Upper lobe of left lung (tissue), 6 donors: ENCODE measurements around the gene BRAF. TPM values are rescaled to one million over a fixed set of nuclear protein-coding genes. Genes with fewer than 3 reads are reported as not detected.
"Not testable (repeated sequence)": the region's sequence is repeated elsewhere in the genome, so short reads cannot be mapped to it uniquely, and the experiment has no call there.

Experiments used
- ATAC-seq, 2 donors: fragments of 200-7000 bp; cut with Tn5 transposase; one replicate each; pipeline ENCODE4 v1.9.1; 2022; ENCODE audit warnings: mild to moderate bottlenecking in 2 of 2, moderate library complexity in 2 of 2; ENCODE audit not compliant: low FRiP score in 2 of 2
- DNase-seq, 2 donors: peaks; one replicate each; pipeline ENCODE4 v3.0.0-alpha.2; 2019 to 2020
- H3K27ac ChIP-seq, 4 donors: fragments of 200-600 bp; sonication (generic); one replicate each; pipeline ENCODE4 v1.5.1; 2016 to 2019
- H3K27me3 ChIP-seq, 4 donors: fragments of 200-600 bp; sonication (generic); one replicate each; pipeline ENCODE4 v1.5.1; 2017 to 2019
- H3K36me3 ChIP-seq, 4 donors: fragments of 200-600 bp; sonication (generic); one replicate each; pipeline ENCODE4 v1.5.1; 2016 to 2019
- H3K4me1 ChIP-seq, 4 donors: fragments of 200-600 bp; sonication (generic); one replicate each; pipeline ENCODE4 v1.5.1; 2018 to 2019
- H3K4me3 ChIP-seq, 4 donors: fragments of 200-600 bp; sonication (generic); one replicate each; pipeline ENCODE4 v1.5.1; 2017 to 2019; ENCODE audit warnings: mild to moderate bottlenecking in 2 of 4, moderate library complexity in 1 of 4
- H3K9me3 ChIP-seq, 4 donors: fragments of 200-600 bp; sonication (generic); one replicate each; pipeline ENCODE4 v1.5.1; 2018 to 2019
- EP300 ChIP-seq, 4 donors: sonication (generic); formaldehyde crosslinking; IDR thresholded peaks; one replicate each; pipeline ENCODE4 v1.5.1; 2017; ENCODE audit warnings: antibody characterized with exemption in 4 of 4, control low read depth in 2 of 4
- POLR2A ChIP-seq, 4 donors: fragments of 450-650 bp; IDR thresholded peaks; one replicate each; pipeline ENCODE4 v1.5.1; 2016 to 2017; ENCODE audit warnings: antibody characterized with exemption in 4 of 4, mild to moderate bottlenecking in 2 of 4
- POLR2AphosphoS5 ChIP-seq, 2 donors: sonication (generic); formaldehyde crosslinking; IDR thresholded peaks; one replicate each; pipeline ENCODE4 v1.5.1; 2017; ENCODE audit warnings: antibody characterized with exemption in 2 of 2
- WGBS, 2 donors: methylation state at CpG; one replicate each; pipeline ENCODE4 v1.1.5; 2017 to 2018; 5-methylcytosine and 5-hydroxymethylcytosine counted together
- total RNA-seq, 6 donors: library from RNA; depleted of rRNA in 4 of 6; stranded (reverse); fragments of >200 nt in 4 of 6; gene quantifications; one replicate each; pipeline versions ENCODE4 v1.1.0 to v1.2.1, GENCODE V29; 2016 to 2021
- TF ChIP-seq, protein P1 (sequence below), 6 experiments: fragments of 450-650 bp in 4 of 6; fragments of 200-600 bp in 2 of 6; sonication (generic) in 2 of 6; IDR thresholded peaks; one replicate each; pipeline ENCODE4 v1.5.1; 2016 to 2019; ENCODE audit warnings: antibody characterized with exemption in 6 of 6
- donor health status: DM: no; HTN: no; CAD: no; lungs with moderate emphysema.
- donor health status: DM: no; HTN: yes; CAD: no; lungs with severe emphysema.

Gene BRAF
- total RNA-seq, 6 donors from 2014 or later, result 31.1 to 106 (median 46.0) TPM

DNA sequence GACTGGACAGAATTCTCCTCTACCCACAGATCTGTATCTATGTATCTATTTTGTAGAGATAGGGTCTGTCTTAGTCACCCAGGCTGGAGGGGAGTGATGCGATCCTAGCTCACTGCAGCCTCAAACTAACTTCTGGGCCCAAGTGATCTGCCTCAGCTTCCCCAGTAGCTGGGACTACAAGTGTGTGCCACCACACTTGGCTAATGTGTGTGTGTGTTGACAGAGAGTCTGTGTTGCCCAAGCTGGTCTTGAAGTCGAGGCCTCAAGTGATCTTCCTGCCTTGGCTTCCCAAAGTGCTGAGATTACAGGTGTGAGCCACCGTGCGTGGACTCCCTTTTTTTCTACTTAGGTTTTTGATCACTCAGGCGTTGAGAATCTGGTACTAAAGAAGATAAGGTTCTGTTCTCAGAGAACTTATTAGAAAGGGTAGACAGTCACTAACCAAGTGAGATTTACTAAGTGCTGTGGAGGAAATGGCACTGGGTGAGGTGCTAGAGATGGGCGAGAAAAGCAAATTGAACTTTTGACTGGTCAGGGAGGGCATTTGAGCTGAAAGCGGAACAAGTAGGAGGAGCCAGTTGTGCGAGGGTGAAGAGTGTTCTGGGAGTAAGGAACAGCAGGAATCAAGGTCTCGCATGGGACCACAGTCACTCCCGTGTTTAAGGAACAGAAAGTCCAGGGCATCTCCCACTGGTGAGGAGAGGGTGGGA, 210.2 kb downstream of the BRAF start:
- DNase-seq (no peak), ATAC-seq (no peak)
- Histone ChIP-seq H3K4me3 (no peak overlapping the region), H3K36me3 (peaks cover 0 to 6% (median 0%) of the 10 kb centered on the region in 4 donors), H3K27ac (no peak overlapping the region), H3K27me3 (no peaks in the 10 kb centered on the region), H3K4me1 (peaks cover 0 to 5% (median 1%) of the 10 kb centered on the region in 4 donors), H3K9me3 (no peaks in the 10 kb centered on the region)
- WGBS, 2 donors, result 89 to 92% methylated on average over 9 to 10 of the region's 10 CpGs
- TF ChIP-seq POLR2A (IDR thresholded peaks at IDR 0.05), result no peak
- TF ChIP-seq, protein P1, sequence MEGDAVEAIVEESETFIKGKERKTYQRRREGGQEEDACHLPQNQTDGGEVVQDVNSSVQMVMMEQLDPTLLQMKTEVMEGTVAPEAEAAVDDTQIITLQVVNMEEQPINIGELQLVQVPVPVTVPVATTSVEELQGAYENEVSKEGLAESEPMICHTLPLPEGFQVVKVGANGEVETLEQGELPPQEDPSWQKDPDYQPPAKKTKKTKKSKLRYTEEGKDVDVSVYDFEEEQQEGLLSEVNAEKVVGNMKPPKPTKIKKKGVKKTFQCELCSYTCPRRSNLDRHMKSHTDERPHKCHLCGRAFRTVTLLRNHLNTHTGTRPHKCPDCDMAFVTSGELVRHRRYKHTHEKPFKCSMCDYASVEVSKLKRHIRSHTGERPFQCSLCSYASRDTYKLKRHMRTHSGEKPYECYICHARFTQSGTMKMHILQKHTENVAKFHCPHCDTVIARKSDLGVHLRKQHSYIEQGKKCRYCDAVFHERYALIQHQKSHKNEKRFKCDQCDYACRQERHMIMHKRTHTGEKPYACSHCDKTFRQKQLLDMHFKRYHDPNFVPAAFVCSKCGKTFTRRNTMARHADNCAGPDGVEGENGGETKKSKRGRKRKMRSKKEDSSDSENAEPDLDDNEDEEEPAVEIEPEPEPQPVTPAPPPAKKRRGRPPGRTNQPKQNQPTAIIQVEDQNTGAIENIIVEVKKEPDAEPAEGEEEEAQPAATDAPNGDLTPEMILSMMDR (IDR thresholded peaks at IDR 0.05), result no peak
- no peak for TF ChIP-seq EP300 (IDR thresholded peaks at IDR 0.05)
- no peak for TF ChIP-seq POLR2AphosphoS5 (IDR thresholded peaks at IDR 0.05)

DNA sequence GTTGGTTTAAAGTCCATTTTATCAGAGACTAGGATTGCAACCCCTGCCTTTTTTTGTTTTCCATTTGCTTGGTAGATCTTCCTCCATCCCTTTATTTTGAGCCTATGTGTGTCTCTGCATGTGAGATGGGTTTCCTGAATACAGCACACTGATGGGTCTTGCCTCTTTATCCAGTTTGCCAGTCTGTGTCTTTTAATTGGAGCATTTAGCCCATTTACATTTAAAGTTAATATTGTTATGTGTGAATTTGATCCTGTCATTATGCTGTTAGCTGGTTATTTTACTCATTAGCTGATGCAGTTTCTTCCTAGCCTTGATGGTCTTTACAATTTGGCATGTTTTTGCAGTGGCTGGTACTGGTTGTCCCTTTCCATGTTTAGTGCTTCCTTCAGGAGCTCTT, 212.3 kb downstream of the BRAF start:
- not testable (repeated sequence) for DNase-seq, H3K27ac ChIP-seq, H3K4me3 ChIP-seq, H3K4me1 ChIP-seq, ATAC-seq, H3K9me3 ChIP-seq, H3K36me3 ChIP-seq, H3K27me3 ChIP-seq

DNA sequence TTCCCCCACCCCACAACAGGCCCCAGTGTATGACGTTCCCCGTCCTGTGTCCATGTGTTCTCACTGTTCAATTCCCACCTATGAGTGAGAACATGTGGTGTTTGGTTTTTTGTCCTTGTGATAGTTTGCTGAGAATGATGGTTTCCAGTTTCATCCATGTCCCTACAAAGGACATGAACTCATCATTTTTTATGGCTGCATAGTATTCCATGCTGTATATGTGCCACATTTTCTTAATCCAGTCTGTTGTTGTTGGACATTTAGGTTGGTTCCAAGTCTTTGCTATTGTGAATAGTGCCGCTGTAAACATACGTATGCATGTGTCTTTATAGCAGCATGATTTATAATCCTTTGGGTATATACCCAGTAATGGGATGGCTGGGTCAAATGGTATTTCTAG, 216.0 kb downstream of the BRAF start:
- not testable (repeated sequence) for H3K9me3 ChIP-seq, H3K27me3 ChIP-seq, H3K4me1 ChIP-seq, H3K27ac ChIP-seq, DNase-seq, H3K4me3 ChIP-seq, ATAC-seq
- 93 to 100% methylated on average over 4 of the region's 4 CpGs for WGBS, 2 donors
- H3K36me3 ChIP-seq, result peaks cover 0 to 30% (median 22%) of the 10 kb centered on the region in 4 donors

DNA sequence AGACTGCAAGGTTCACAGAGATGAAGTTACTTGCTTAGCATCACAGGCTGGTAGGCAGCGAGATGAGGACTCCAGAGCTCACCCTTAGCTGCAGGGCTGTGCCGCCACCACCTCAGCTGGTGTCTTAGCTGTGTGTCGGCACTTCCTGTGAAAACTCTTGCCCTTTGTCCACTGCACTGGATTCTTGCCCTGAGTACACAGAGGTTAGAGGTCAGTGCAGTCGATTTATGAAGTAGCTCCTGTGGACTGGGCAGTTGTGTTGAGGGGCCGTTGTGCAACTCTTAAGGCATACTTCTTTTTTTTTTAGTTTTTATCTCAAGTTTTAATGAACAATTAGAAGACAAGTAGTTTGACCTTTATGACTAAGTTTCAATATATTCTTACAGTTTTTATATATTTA, 217.6 kb downstream of the BRAF start:
- H3K27ac ChIP-seq, result no peak overlapping the region
- H3K4me1 ChIP-seq, result no peaks in the 10 kb centered on the region
- peaks cover 0 to 39% (median 22%) of the 10 kb centered on the region in 4 donors for H3K36me3 ChIP-seq
- WGBS, 2 donors, result 81 to 83% methylated on average over 5 of the region's 5 CpGs
- H3K9me3 ChIP-seq, result no peaks in the 10 kb centered on the region
- H3K4me3 ChIP-seq, result no peak overlapping the region
- DNase-seq (no peak), ATAC-seq (no peak)
- TF ChIP-seq POLR2AphosphoS5 (IDR thresholded peaks at IDR 0.05) (no peak), POLR2A (IDR thresholded peaks at IDR 0.05) (no peak), EP300 (IDR thresholded peaks at IDR 0.05) (no peak)
- TF ChIP-seq, protein P1 (IDR thresholded peaks at IDR 0.05), result no peak
- H3K27me3 ChIP-seq, result no peaks in the 10 kb centered on the region

DNA sequence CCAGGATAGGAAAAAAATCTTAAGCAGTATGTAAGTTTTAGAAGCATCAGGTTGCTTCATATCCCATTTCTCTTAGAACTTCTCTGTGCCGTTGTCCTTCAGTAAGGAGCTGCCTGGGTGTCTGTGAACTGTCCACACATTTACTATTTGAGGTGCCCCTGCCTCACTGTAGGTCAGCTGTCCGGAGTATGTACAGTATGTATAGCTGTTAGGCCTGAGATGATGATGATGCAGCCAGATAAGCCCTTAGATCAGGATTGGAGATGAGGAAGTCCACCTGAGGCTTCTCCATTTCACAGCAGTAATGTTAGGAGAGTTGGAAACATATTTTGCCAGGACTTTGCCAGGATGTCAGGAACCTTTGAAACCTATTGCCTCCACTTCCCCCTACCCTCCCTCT, 220.5 kb downstream of the BRAF start:
- peaks cover 0 to 39% (median 22%) of the 10 kb centered on the region in 4 donors for H3K36me3 ChIP-seq
- no peak for DNase-seq
- no peaks in the 10 kb centered on the region for H3K27me3 ChIP-seq
- no peaks in the 10 kb centered on the region for H3K9me3 ChIP-seq
- H3K4me3 ChIP-seq, result no peak overlapping the region
- WGBS, 2 donors, result 72 to 97% methylated on average over 2 of the region's 2 CpGs
- no peak for ATAC-seq
- H3K4me1 ChIP-seq, result no peaks in the 10 kb centered on the region
- TF ChIP-seq POLR2A (IDR thresholded peaks at IDR 0.05) (no peak), POLR2AphosphoS5 (IDR thresholded peaks at IDR 0.05) (no peak), EP300 (IDR thresholded peaks at IDR 0.05) (no peak)
- TF ChIP-seq, protein P1 (IDR thresholded peaks at IDR 0.05), result no peak
- no peak overlapping the region for H3K27ac ChIP-seq

DNA sequence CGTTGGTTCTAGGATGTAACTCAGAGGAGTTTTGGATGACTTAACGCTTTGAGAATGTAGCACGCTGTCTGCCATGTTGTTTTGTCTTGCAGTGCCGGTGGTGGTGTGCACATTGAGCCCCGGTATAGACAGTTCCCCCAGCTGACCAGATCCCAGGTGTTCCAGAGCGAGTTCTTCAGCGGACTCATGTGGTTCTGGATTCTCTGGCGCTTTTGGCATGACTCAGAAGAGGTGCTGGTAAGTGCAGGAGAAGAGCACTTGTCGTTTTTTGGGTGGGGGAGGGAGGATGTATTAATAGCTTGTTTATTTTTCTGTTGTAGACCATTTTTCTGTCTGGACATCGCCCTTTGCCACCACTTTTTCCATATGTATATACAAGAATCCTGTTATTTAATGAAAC, 222.0 kb downstream of the BRAF start:
- no peak for TF ChIP-seq EP300 (IDR thresholded peaks at IDR 0.05)
- no peak for TF ChIP-seq POLR2AphosphoS5 (IDR thresholded peaks at IDR 0.05)
- no peak for TF ChIP-seq POLR2A (IDR thresholded peaks at IDR 0.05)
- H3K4me3 ChIP-seq, result no peak overlapping the region
- ATAC-seq, result no peak
- DNase-seq, result no peak
- H3K27ac ChIP-seq, result no peak overlapping the region
- peaks cover 5 to 11% (median 9%) of the 10 kb centered on the region in 4 donors for H3K4me1 ChIP-seq
- H3K27me3 ChIP-seq, result no peaks in the 10 kb centered on the region
- H3K36me3 ChIP-seq, result peaks cover 0 to 39% (median 22%) of the 10 kb centered on the region in 4 donors
- 86% methylated on average over 10 of the region's 10 CpGs for WGBS, 2 donors
- no peaks in the 10 kb centered on the region for H3K9me3 ChIP-seq
